OCI-LY7 (cell line): Measurements from ENCODE around the gene CLINT1. TPM values are rescaled to one million over a fixed set of nuclear protein-coding genes. Genes with fewer than 3 reads are reported as not detected.

ENCODE experiments used
- BruUV-seq: library from RNA; stranded (reverse); fragments of 400-500 nt; replicated peaks from 2 replicates; lab custom pipeline; 2021; lab: Mats Ljungman, UMichigan
- CTCF ChIA-PET: fragments of 300-600 bp; sonication (Branson Sonifier 250); formaldehyde crosslinking; loops from one replicate; lab custom pipeline; 2022; ENCODE audit warnings: antibody characterized with exemption; ENCODE audit not compliant: unreplicated experiment; lab: Charles Lee
- POLR2A ChIA-PET: fragments of 300-600 bp; sonication (Branson Sonifier 250); formaldehyde crosslinking; loops from one replicate; lab custom pipeline; 2022; ENCODE audit warnings: antibody characterized with exemption; lab: Charles Lee
- DNase-seq: peaks from one replicate; pipeline ENCODE4 v3.0.0-alpha.2; 2015; ENCODE audit warnings: low spot score
- H2AFZ ChIP-seq: fragments of 200-600 bp; sonication (generic), shearing (Covaris generic); 2 replicates; pipeline ENCODE4 v1.6.1; 2014; ENCODE audit warnings: mild to moderate bottlenecking, antibody characterized with exemption, low read length, moderate library complexity
- H3K27ac ChIP-seq: fragments of 200-600 bp; sonication (generic); 2 replicates; pipeline ENCODE4 v1.5.1; 2014; ENCODE audit warnings: mixed run types, low read depth, mild to moderate bottlenecking, moderate library complexity, low read length, inconsistent platforms; ENCODE audit not compliant: poor library complexity, severe bottlenecking
- H3K36me3 ChIP-seq: fragments of 200-600 bp; sonication (generic); 2 replicates; pipeline ENCODE4 v1.6.1; 2014; ENCODE audit warnings: mild to moderate bottlenecking, antibody characterized with exemption, low read length, moderate library complexity, mixed read lengths; ENCODE audit not compliant: insufficient read depth
- H3K4me1 ChIP-seq: fragments of 200-600 bp; sonication (generic); 2 replicates; pipeline ENCODE4 v1.5.1; 2014; ENCODE audit warnings: mild to moderate bottlenecking, low read length; ENCODE audit not compliant: insufficient read depth, poor library complexity, severe bottlenecking
- H3K4me2 ChIP-seq: fragments of 200-600 bp; sonication (generic); 2 replicates; pipeline ENCODE4 v1.6.1; 2014; ENCODE audit warnings: mild to moderate bottlenecking, low read length
- H3K4me3 ChIP-seq: fragments of 200-600 bp; sonication (generic); 2 replicates; pipeline ENCODE4 v1.5.1; 2014; ENCODE audit warnings: mild to moderate bottlenecking, low read depth, low read length; ENCODE audit not compliant: poor library complexity, severe bottlenecking
- H3K79me2 ChIP-seq: fragments of 200-600 bp; sonication (generic); 2 replicates; pipeline ENCODE4 v1.6.1; 2016; ENCODE audit warnings: low read depth, mild to moderate bottlenecking, low read length, moderate library complexity, mixed read lengths; ENCODE audit not compliant: insufficient read depth
- H3K9me2 ChIP-seq: fragments of 200-600 bp; sonication (generic); 2 replicates; pipeline ENCODE4 v1.6.1; 2016; ENCODE audit warnings: mild to moderate bottlenecking, low read length, mixed read lengths; ENCODE audit not compliant: insufficient read depth
- H3K9me3 ChIP-seq: fragments of 200-600 bp; sonication (generic); 2 replicates; pipeline ENCODE4 v1.6.1; 2014; ENCODE audit warnings: mild to moderate bottlenecking, mixed run types, low read length, mixed read lengths
- H4K20me1 ChIP-seq: fragments of 200-600 bp; sonication (generic); 2 replicates; pipeline ENCODE4 v1.6.1; 2014; ENCODE audit warnings: mild to moderate bottlenecking, antibody characterized with exemption, low read length, moderate library complexity, mixed read lengths; ENCODE audit not compliant: insufficient read depth
- CTCF ChIP-seq: fragments of 200-600 bp; sonication (generic); conservative IDR thresholded peaks from 2 replicates; pipeline ENCODE4 v1.5.1; 2014; ENCODE audit warnings: mild to moderate bottlenecking, antibody characterized with exemption, low read length, moderate library complexity, mixed read lengths
- EZH2phosphoT487 ChIP-seq: fragments of 200-600 bp; sonication (generic); IDR thresholded peaks from 2 replicates; pipeline ENCODE4 v1.6.1; 2018; ENCODE audit warnings: low read depth, borderline replicate concordance, mild to moderate bottlenecking, mixed run types, antibody characterized with exemption, low read length, moderate library complexity, mixed read lengths
- intact Hi-C: fragments of 100-400 bp; cut with micrococcal nuclease; formaldehyde crosslinking; loops from one replicate; pipeline ENCODE4 v1.10.0; 2022; ENCODE audit not compliant: unreplicated experiment
- total RNA-seq, 2 experiments: library from RNA; depleted of rRNA in 1 of 2; stranded (reverse); fragments of >200 nt in 1 of 2; shearing (Covaris generic) in 1 of 2; gene quantifications; 2 replicates each; pipeline ENCODE4 v1.2.3, GENCODE V29; 2014 to 2022

The CLINT1 gene
- total RNA-seq, 2 experiments from 2014 or later, result 107 to 135 TPM

GRCh38 chr5:157766442-157766841 is 92.5 kb downstream of the CLINT1 start:
- ChIA-PET POLR2A (no interaction called here), CTCF (interaction anchor here (0.5 kb wide), 1 partner anchor 1853 kb away, joined by 3 read pairs; no protein-coding TSS in a partner anchor)
- Histone ChIP-seq H3K9me3 (no peaks in the 10 kb centered on the region), H3K4me1 (no peaks in the 10 kb centered on the region), H3K36me3 (no peaks in the 10 kb centered on the region), H2AFZ (no peak overlapping the region), H3K4me3 (no peak overlapping the region), H3K4me2 (no peak overlapping the region), H4K20me1 (no peaks in the 10 kb centered on the region), H3K27ac (no peak overlapping the region), H3K79me2 (no peaks in the 10 kb centered on the region), H3K9me2 (no peaks in the 10 kb centered on the region)
- BruUV-seq, result no TSS peak
- no peak for DNase-seq
- no peak for TF ChIP-seq EZH2phosphoT487
- no peak for TF ChIP-seq CTCF
- intact Hi-C loops, result no loop called here

- TF ChIP-seq EZH2phosphoT487, result no peak
- TF ChIP-seq CTCF, result no peak
- H3K4me3 ChIP-seq, result no peak overlapping the region
- ChIA-PET CTCF (no interaction called here), POLR2A (interaction anchor here (0.5 to 1.3 kb wide), 4 partner anchors 10 to 1488 kb away, joined by 3 to 6 read pairs (median 3); no protein-coding TSS in a partner anchor)
- no peak overlapping the region for H3K4me2 ChIP-seq
- H3K9me2 ChIP-seq, result no peaks in the 10 kb centered on the region
- H3K36me3 ChIP-seq, result peaks cover 3% of the 10 kb centered on the region; the same call in 1 of the 2 replicates
- no peak for DNase-seq
- no peaks in the 10 kb centered on the region for H3K9me3 ChIP-seq
- no TSS peak for BruUV-seq
- intact Hi-C loops, result no loop called here
- no peaks in the 10 kb centered on the region for H4K20me1 ChIP-seq
- no peak overlapping the region for H2AFZ ChIP-seq
- H3K79me2 ChIP-seq, result no peaks in the 10 kb centered on the region
- peaks cover 2% of the 10 kb centered on the region for H3K4me1 ChIP-seq
- no peak overlapping the region for H3K27ac ChIP-seq
Observed at GRCh38 chr5:157764531-157764930, 94.4 kb downstream of the CLINT1 start.
